ENCODE data around the gene AP3D1.
"Not testable (repeated sequence)": the region's sequence is repeated elsewhere in the genome, so short reads cannot be mapped to it uniquely, and the experiment has no call there.

AP3D1 gene

DNA sequence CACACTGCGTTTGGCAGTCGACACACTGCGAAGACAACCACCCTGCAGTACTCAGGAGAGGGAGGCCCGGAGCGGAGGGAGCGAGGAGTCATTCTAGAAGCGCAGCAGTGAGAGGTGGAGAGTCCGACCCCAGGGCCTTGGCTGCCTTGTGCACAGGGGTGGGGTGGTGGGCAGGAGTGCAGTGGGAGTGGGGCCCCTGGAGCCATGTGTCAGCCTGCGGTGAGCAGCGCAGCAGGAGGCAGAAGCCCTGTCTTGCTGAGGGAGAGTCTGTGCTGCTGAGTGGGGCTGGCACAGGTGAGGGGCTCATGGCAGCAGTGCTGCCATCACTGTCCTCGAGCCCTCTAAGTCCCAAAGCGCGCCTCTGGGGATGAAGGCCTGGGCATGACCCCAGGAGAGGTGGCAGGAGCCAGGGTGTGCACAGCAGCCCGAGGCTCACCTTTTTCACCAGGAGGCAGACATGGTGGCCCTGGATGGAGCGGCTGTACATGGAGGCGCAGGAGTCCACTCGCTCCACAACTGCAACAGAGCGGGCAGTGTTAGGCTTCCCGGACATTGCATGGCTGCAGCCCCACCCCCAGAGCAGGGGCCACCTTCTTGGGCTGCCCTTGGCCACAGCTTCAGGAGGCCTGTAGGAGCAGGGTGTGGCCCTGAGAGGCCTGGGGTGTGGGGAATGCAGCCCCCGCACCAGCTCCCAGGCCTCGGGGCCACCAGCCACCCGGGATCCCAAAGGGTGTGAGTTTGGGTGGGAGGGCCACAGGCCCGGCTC lies 42.9 kb downstream of the AP3D1 start:
- DNase-seq: no peak

DNA sequence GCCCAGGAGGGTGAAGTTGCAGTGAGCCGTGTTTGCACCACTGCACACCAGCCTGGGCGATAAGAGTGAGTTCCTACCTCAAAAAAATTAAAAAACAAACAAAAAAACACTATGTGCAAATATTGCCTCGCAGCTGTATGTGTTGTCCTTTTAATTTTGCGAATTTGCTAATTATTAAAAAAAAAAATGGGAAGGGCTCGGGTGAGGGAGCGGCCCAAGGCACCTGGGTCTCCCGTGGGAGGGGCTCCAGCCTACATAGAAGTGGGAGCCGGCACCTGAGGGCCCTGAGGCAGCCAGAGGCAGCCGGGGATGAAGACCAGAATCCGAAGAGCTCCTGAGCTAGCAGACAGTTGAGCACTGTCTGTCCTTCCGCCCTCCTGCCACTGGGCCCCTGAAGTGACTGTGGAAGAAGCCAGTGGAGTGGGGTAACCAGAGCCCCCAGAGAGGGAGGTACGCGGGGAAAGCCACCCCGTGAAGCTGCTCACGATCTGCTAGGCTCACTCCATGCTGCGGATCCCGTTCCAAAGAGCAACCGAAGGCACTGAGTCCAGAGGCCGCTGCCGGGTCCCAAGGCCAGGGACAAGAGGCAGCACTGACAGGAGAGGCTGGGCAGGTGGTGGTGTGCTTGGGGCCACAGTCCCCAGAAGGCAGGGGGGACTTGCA lies 48.2 kb downstream of the AP3D1 start:
- DNase-seq: no peak

DNA sequence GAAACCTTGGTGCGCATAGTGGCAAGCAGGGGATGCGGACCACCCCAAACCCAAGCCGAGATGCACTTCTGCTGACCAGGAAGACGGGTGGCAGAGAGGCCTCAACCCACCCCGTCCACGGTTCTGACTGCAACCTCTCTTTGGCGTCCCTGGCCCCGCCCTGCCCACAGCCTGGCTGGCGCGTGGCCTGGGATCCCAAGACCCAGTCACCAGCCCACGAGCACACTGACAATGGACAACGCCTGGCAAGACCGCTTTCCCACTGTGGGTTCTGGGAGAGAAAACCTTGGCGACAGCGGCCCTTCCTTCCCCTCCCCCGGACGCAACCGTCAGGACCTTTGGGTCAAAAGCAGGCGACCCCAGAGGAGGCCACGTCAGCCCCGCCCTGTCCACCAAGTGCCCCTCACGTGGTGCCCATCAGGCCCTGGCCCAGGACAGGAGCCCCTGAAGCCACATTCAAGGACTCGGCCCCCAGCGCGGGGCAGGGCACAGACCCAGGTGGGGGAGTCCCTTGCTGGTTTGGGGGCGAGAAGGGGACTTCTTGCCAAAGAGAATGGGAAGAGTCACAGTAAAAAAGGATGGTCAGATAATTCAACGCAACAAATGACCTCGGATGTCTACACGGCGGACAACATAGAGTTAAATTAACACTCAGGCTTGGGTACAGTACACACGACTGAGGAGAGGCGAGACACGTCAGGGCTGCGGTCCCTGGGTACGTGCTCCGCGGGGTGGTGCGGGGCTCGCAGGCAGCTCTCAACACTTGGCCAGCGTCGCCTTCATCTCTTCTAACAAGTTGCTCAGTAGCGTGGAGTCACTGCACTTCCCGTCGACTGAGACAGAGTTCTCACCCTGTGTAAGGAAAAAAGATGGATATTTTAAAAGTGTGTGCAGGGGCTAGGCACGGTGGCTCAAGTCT lies 49.7 kb downstream of the AP3D1 start:
- no peak for DNase-seq

DNA sequence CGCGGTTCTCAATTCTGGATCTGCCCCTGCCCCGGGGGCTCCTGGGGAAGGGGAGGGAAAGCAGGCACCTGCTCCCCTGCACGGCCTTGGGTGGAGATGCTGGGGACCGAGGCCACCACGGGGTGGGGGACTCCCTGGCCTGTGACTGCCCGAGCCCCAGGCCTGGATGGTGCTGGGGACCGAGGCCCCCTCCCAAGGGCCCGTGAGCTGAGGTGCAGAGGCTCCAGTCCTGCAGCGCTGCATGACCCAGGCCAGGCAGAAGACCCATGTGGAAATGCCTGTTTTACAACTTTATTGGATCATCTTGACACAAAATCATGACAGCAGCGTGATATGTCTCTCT lies 50.7 kb downstream of the AP3D1 start:
- DNase-seq: no peak

DNA sequence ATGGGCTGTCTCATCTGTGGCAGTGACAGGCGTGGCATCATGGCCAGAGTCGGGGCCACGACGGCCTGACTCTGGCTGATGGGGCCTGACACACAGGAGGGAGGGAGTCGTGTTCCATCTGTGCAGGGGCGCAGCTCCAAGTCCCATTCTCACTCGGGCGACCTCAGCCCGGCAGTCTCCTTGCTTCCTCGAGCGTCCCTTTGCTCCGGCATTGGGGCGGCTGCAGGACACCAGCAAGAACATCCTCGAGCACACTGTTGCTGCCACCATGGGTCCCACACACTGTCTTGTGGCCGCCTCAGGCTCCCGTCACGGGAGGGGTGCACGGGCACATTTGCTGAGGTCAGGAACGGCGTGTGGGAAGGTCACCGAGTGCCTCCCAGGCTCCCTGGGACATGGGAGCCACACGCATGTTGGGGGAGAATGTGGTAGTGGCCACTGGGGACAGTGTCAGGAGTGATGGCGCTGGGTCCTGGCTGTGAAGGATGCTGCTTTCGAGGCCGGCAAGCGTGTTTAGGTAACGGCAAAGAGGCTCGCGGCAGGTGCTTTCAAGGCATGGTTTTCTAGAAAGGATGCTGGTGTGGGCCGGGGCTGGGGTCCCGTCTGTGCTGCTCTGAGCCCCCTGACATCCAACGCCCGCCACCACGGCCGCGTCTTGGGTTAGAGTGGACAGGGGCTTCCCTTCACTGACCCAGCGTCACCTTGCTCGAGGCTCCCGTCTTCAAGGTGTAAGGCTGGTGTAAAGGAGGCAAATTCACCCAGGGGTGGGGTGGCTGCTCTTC lies 51.2 kb downstream of the AP3D1 start:
- no peak for DNase-seq

DNA sequence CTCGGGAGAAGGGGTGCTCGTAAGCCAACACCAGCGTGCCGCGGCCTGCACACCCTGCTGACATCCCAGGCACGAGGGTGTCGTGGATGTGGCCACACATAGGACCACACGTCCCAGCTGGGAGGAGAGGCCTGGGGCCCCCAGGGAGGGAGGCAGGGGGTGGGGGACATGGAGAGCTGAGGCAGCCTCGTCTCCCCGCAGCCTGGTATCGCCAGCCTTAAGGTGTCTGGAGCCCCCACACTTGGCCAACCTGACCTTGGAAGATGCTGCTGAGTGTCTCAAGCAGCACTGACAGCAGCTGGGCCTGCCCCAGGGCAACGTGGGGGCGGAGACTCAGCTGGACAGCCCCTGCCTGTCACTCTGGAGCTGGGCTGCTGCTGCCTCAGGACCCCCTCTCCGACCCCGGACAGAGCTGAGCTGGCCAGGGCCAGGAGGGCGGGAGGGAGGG lies 52.3 kb downstream of the AP3D1 start:
- no peak for DNase-seq

DNA sequence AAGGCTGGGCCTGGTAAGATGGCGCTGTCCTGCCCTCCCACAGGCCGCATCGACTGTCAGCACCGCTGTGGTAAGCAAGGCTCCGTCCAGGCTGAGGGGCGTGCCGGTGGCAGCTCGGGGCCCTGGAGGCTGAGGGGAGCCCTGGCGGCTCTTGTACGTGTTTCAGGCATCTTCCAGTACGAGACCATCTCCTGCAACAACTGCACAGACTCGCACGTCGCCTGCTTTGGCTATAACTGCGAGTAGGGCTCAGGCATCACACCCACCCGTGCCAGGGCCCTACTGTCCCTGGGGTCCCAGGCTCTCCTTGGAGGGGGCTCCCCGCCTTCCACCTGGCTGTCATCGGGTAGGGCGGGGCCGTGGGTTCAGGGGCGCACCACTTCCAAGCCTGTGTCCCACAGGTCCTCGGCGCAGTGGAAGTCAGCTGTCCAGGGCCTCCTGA lies 53.5 kb downstream of the AP3D1 start:
- DNase-seq: no peak

DNA sequence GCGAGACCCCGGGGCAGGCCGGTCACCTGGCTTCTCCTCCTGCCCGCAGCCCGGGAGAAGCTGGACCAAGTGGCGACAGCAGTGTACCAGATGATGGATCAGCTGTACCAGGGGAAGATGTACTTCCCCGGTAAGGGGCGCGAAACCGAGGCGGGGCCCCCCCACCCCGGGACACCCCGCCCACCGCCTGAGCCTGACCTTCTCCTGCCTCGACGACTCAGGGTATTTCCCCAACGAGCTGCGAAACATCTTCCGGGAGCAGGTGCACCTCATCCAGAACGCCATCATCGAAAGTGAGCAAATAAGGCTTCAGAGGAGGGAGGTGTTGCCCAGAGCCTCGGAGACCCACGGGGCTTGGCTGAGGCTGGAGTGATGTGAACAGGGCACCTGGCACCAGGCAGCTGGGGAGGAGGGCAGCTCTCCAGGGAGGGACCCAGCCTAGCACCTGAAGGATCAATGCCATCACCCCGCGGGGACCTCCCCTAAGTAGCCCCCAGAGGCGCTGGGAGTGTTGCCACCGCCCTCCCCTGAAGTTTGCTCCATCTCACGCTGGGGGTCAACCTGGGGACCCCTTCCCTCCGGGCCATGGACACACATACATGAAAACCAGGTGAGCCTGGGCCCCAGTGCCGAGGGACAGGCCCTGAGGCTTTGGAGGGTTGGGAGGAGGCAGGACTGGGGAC lies 54.0 kb downstream of the AP3D1 start:
- no peak for DNase-seq

DNA sequence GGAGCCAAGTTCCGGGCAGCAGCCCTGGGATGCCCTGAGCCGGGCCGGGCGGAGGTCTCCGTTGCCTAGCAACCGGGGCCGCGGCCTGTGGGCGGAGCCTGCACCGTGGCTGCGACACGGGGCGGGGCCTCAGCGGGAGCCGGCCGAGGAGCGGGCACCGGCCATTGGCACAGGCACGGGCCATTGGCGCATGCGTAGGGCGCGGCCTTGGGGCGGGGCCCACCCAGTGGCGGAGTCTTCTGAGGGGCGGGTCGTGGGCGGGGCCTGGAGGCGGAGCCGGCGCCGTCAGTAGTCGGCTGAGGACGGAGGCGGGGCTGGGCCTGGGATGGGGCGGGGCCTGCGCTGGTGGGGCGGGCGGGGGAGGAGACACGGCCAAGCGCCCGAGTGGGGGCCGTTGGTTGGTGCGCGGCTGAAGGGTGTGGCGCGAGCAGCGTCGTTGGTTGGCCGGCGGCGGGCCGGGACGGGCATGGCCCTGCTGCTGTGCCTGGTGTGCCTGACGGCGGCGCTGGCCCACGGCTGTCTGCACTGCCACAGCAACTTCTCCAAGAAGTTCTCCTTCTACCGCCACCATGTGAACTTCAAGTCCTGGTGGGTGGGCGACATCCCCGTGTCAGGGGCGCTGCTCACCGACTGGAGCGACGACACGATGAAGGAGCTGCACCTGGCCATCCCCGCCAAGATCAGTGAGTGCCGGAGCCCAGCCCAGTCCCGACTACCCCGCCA lies 54.7 kb downstream of the AP3D1 start, which contains the start of gene IZUMO4:
Gene IZUMO4 (plus strand): TSS at position 436 of the 723 bp plus-strand sequence. CDS start 31 bp downstream, at position 467.
- DNase-seq: peak; percentile 98 to 99

DNA sequence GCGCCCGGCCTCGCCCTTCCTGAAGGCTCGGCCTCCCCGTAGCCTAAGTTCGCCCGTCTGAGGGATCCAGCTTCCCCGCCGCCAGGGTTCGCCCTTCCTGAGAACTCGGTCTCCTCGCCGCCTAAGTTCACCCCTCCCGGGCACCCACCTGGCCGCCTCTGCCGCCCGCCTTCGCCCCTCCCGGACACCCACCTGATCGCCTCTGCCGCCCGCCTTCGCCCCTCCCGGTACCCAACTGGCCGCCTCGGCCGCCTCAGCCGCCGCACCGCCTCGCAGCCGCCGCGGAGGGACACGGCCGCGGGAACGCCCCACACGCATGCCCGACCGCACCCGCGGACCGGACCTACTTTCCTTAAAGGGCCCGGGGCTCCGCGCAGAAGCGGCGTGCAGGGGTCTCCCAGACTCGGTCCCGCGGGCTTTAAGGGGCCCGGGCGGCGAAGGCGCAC lies 55.3 kb downstream of the AP3D1 start, which contains the start of gene MOB3A:
Gene MOB3A (minus strand): TSS at position 293 of the 446 bp plus-strand sequence. CDS start 17,766 bp downstream, outside the sequence.
- peak in 1 of 2 experiments; percentile 98 for DNase-seq

DNA sequence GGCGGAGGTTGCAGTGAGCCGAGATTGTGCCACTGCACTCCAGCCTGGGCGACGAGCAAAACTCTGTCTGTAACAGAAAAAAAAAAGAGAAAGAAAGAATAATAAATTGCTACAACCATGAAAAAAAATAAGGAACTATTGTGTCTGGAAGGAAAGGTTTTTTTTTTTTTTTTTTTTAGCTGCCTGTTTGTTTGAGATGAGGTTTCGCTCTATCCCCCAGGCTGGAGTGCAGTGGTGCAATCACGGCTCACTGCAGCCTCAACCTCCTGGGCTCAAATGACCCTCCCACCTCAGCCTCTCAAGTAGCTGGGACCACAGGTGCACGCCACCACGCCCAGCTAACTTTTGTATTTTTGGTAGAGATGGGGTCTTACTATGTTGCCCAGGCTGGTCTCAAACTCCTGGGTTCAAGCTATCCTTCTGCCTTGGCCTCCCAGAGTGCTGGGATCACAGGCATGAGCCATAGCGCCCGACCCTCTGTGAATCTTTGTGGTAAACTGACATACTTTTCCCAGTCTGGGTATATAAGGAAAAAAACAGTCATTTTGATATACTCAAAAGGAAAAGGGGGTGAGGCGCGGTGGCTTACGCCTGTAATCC lies 59.3 kb downstream of the AP3D1 start:
- not testable (repeated sequence) for DNase-seq

DNA sequence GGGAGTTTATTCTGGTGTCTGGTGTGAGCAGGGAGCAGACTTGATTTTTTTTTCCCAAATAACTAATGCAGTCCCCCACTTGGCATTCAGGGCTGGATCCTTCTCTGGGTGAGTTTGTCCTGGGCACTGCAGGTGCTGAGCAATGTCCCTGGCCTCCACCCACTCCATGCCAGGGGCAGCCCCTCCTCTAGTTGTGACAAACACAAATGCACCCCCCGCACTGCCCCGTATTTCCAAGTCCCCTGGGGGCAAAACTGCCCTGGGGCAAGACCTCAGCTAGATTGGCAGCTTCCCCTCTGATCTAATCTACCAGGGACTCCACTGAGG lies 61.7 kb downstream of the AP3D1 start:
- DNase-seq: no peak

DNA sequence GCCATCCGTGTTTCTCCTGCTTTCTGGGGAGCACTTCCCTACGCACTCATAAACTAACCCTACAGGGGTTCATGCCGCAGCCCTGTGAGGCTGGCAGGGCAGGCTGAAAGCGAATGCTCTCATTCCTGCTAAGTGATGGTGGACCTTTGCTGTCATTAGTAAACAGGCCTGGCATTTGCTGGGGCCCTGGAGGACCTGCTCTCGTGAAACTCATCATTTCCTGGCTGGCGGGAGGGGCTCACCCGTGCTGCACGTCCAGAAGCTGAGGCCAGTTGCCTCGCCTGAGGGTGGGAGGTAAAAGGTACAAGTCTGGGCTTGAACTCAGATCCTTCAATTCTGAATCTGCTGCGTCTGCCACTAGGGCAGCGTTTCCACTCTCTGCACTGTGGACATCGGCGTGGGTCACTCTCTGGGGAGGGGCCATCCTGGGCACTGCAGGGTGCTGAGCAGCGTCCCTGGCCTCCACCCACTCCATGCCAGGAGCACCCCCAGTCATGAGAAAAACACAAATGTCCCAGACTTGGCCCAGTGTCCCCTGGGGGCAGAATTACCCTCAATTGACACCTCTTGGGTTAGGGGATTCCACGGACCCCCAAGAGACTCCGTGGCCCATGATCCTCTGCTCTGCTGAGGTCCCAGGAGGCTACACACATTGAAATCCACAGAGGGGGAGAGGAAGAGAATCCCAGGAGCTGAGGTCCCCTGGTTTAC lies 62.2 kb downstream of the AP3D1 start:
- DNase-seq: no peak

DNA sequence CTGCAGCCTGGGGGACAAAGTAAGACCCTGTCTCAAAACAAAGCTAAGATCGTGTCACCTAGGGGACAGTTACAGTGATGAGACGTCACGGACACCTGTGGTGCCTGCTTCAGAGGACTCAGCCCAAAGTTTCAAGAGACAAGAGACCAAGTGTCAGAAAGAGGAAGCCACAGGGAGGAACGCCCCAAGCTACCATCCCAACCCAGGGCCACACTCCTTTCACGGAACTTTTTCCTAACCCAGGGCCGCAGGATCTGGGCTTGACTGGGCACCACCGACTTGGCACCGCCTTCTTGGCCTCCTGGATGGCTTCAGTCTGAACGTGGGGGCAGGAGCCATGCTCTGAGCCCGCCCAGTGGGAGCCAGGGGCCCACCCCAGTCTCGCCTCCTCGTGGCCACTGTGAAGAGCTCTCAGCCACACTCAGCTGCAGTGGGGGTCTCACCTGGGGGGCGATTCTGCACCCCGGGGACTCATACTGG lies 63.7 kb downstream of the AP3D1 start:
- no peak for DNase-seq

DNA sequence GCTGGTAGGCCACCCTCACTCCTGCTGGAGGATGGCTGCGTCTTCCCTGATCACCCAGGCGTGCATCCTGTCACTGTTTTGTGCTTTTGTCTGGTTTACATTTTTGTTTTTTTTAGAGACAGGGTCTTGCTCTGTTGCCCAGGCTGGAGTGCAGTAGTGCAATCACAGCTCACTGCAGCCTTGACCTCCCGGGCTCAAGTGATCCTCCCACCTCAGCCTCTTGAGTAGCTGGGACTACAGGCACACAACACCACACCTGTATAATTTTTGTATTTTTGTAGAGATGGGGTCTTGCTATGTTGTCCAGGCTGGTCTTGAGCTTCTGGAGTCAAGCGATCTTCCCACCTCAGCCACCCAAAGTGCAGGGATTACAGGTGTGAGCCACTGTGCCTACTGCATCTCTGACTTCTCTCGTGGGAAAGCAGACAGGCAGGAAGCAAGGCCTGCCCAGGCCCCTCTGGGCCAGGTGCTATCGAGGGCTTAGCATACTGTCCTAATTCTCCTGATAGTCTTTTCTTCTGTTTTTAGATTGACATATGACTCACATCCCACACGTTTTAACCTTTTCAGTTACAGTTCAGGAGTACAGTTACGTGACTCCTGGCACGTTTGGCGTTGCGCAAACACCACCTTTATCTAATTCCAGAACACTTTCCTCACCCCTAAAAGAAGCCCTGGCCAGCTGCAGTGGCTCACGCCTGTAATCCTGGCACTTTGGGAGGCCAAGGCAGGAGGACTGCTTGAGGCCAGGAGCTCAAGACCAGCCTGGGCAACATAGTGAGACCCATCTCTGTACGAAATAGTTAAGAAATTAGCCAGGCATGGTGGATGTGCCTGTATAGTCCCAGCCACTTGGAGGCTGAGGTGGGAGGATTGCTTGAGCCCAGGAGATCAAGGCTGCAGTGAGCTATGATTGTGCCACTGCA lies 64.4 kb downstream of the AP3D1 start:
- not testable (repeated sequence) for DNase-seq

DNA sequence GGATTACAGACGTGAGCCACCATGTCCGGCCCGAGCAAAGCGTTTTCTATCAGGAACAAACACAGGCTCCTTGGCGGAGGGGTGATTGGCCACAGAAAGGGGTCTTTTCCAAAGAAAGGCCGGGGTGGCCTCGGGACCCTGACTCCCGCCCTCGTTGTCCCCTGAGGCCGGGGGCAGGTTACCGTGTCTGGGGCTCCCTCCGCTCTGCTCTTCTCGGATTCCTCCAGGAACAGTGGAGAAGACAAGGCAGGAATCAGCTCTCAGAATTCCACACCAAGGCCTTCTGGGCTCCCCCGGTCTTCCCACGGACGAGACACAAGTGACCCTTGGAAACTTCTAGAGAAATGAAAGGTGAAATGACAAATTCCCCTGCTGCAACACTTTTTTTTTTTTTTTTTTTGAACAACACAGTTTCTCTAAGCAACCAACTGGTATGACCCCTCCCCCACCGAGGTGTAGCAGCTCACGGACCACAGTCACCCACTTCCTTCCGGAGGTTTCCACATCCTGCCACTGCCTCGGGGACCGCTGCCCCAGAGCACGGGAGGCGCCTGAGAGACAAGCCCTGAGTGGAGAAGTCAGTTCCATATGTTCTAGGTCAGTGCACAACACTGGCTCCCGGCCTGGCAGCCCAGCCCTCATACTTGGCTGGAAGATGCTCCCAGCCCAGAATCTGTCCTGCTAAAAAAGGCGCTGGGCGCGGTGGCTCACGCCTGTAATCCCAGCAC lies 66.2 kb downstream of the AP3D1 start:
- DNase-seq: no peak

DNA sequence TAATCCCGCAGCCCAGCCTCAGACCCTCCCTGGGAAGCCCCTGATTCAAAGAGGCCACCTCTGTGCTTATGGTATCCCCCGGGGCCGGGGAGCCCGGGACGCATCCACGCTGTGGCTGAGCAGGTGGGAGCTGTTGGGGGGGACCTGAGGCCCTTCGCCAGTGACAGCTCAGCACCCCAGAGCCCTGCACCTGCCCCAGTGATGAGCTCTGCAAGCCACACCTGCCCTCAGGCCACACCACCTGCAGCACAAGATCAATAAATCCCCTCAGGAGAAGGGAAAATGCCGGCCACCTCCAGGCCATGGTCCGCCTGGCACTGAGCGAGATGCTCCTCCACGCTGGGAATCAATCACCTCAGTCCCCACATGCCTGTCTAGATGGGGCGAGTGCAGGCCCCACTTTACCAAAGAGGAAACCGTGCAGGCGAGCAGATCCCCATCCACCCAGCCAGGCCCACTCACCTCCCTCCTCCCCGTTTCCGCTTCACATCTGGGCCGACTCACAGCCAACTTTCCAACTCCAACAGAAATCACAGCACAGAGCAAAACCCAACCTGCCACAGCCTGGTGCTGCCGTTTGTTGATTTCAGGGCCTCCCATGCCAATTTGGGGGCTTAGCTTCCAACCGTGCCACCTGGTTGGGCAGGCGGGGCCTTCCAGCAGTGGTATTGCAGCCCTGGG lies 68.1 kb downstream of the AP3D1 start:
- DNase-seq: no peak

Measured in NCI-H446 (cell line).